HepG2 (cell line): ENCODE results near the gene SPATA13. TPM values are rescaled to one million over a fixed set of nuclear protein-coding genes. Genes with fewer than 3 reads are reported as not detected.

Source experiments
- ARID2 ChIP-seq: sonication (generic); formaldehyde crosslinking; IDR thresholded peaks from 2 replicates; pipeline ENCODE4 v1.8.1; 2022; ENCODE audit warnings: mild to moderate bottlenecking, missing genetic modification reagents, borderline replicate concordance
- CREB3 ChIP-seq: sonication (generic); formaldehyde crosslinking; IDR thresholded peaks from 2 replicates; pipeline ENCODE4 v1.5.0; 2020; ENCODE audit warnings: missing genetic modification reagents
- ETV5 ChIP-seq: IDR thresholded peaks from 2 replicates; pipeline ENCODE4 v1.6.1; 2018; ENCODE audit warnings: missing biosample characterization, missing genetic modification reagents, inconsistent platforms, borderline replicate concordance
- FOXA3 ChIP-seq: IDR thresholded peaks from 2 replicates; pipeline ENCODE4 v1.6.1; 2016; ENCODE audit warnings: missing genetic modification reagents, missing compliant biosample characterization
- GABPA ChIP-seq, 2 experiments: IDR thresholded peaks; 2 replicates each; pipeline ENCODE4 v1.6.1; 2011 to 2016; ENCODE audit warnings: low read depth in 2 of 2, low read length in 1 of 2, missing biosample characterization in 1 of 2, missing genetic modification characterization in 1 of 2
- GABPB1 ChIP-seq: IDR thresholded peaks from 2 replicates; pipeline ENCODE4 v1.6.1; 2016; ENCODE audit warnings: mild to moderate bottlenecking, missing genetic modification reagents, moderate library complexity, missing compliant biosample characterization
- JUN ChIP-seq: sonication (generic); formaldehyde crosslinking; IDR thresholded peaks from 2 replicates; pipeline ENCODE4 v1.4.0; 2020; ENCODE audit warnings: mild to moderate bottlenecking, missing genetic modification reagents
- KLF16 ChIP-seq, 2 experiments: sonication (generic) in 1 of 2; formaldehyde crosslinking in 1 of 2; IDR thresholded peaks; 2 replicates each; pipeline versions ENCODE4 v1.6.1 to v1.8.0; 2016 to 2023; ENCODE audit warnings: missing genetic modification reagents in 2 of 2, missing compliant biosample characterization in 1 of 2
- NFYC ChIP-seq: IDR thresholded peaks from 2 replicates; pipeline ENCODE4 v1.6.1; 2016; ENCODE audit warnings: missing genetic modification reagents, missing compliant biosample characterization
- NR0B2 ChIP-seq: sonication (generic); formaldehyde crosslinking; IDR thresholded peaks from 2 replicates; pipeline ENCODE4 v1.4.0; 2020; ENCODE audit warnings: mild to moderate bottlenecking, missing genetic modification reagents
- POLR2AphosphoS5 ChIP-seq: IDR thresholded peaks from 2 replicates; pipeline ENCODE4 v1.6.1; 2012; ENCODE audit warnings: low read depth, low read length
- SIN3A ChIP-seq: IDR thresholded peaks from 2 replicates; pipeline ENCODE4 v1.6.1; 2011; ENCODE audit warnings: low read depth, mild to moderate bottlenecking, control low read depth, low read length, borderline replicate concordance
- TEAD3 ChIP-seq: optimal IDR thresholded peaks from 2 replicates; pipeline ENCODE3; 2016; ENCODE audit warnings: borderline replicate concordance
- TEF ChIP-seq: sonication (generic); formaldehyde crosslinking; IDR thresholded peaks from 2 replicates; pipeline ENCODE4 v1.5.0; 2020; ENCODE audit warnings: missing genetic modification reagents
- TGIF2 ChIP-seq: IDR thresholded peaks from 2 replicates; pipeline ENCODE4 v1.6.1; 2016; ENCODE audit warnings: control low read depth, missing compliant biosample characterization
- TIGD3 ChIP-seq: sonication (generic); formaldehyde crosslinking; IDR thresholded peaks from 2 replicates; pipeline ENCODE4 v1.5.1; 2020; ENCODE audit warnings: mild to moderate bottlenecking, missing genetic modification reagents, borderline replicate concordance
- ZBTB49 ChIP-seq: sonication (generic); formaldehyde crosslinking; IDR thresholded peaks from 2 replicates; pipeline ENCODE4 v1.4.0; 2020; ENCODE audit warnings: missing genetic modification reagents, borderline replicate concordance
- ZBTB7B ChIP-seq: sonication (generic); formaldehyde crosslinking; IDR thresholded peaks from 2 replicates; pipeline ENCODE4 v1.4.0; 2020; ENCODE audit warnings: missing genetic modification reagents
- ZMAT5 ChIP-seq: sonication (generic); formaldehyde crosslinking; IDR thresholded peaks from 2 replicates; pipeline ENCODE4 v1.5.0; 2020; ENCODE audit warnings: mild to moderate bottlenecking, low read depth, missing genetic modification reagents, borderline replicate concordance
- ZNF251 ChIP-seq: sonication (generic); formaldehyde crosslinking; IDR thresholded peaks from 2 replicates; pipeline ENCODE4 v1.9.0; 2021; ENCODE audit warnings: mild to moderate bottlenecking, missing genetic modification reagents
- ZNF362 ChIP-seq: sonication (generic); formaldehyde crosslinking; IDR thresholded peaks from 2 replicates; pipeline ENCODE4 v1.4.0; 2020; ENCODE audit warnings: missing genetic modification reagents, mild to moderate bottlenecking, borderline replicate concordance
- ZNF441 ChIP-seq: sonication (generic); formaldehyde crosslinking; IDR thresholded peaks from 2 replicates; pipeline ENCODE4 v1.7.0; 2021; ENCODE audit warnings: missing genetic modification reagents, borderline replicate concordance
- polyA plus RNA-seq, 8 experiments: library from polyadenylated mRNA; depleted of rRNA in 3 of 8; stranded (reverse) in 7 of 8; unstranded in 1 of 8; fragments of >200 nt; fragmentation: Illumina TruSeq in 4 of 8; extraction: Trizol in 4 of 8; gene quantifications; 2 replicates each; pipeline versions ENCODE4 v1.2.1 to v1.2.3, GENCODE V29; 2011 to 2016; ENCODE audit warnings: low read depth in 4 of 8, missing spikeins in 1 of 8, mixed read lengths in 1 of 8; ENCODE audit not compliant: insufficient read depth in 1 of 8
- total RNA-seq, 5 experiments: library from RNA; depleted of rRNA; stranded (reverse); fragments of >200 nt; fragmentation: Illumina TruSeq; extraction: Trizol; gene quantifications; 2 replicates each; pipeline ENCODE4 v1.2.3, GENCODE V29; 2016; ENCODE audit warnings: low read depth in 1 of 5

SPATA13 gene
- total and polyA plus RNA-seq, 2 of the 13 experiments (the other 11 are each of a cell fraction or from before 2014, with no cell fraction given) = 11.3 to 14.2 TPM

- no peak for TF ChIP-seq ZBTB49 (CRISPR knock-in tag)
- no peak for TF ChIP-seq ZNF362 (CRISPR knock-in tag)
- TF ChIP-seq POLR2AphosphoS5 = peak; percentile 34; the same call in 1 of the 2 replicates
- 0 out of 2 replicates have a peak, but pooled peaks have one; percentile 54 for TF ChIP-seq ZNF441 (CRISPR knock-in tag)
- no peak for TF ChIP-seq TIGD3
- TF ChIP-seq JUN (CRISPR knock-in tag) = no peak
- peak; percentile 44; the same call in 1 of the 2 replicates for TF ChIP-seq SIN3A
- no peak for TF ChIP-seq ZMAT5 (CRISPR knock-in tag)
- TF ChIP-seq ARID2 = no peak
- peak; percentile 83 for TF ChIP-seq ETV5 (CRISPR knock-in tag)
- no peak for TF ChIP-seq NR0B2 (CRISPR knock-in tag)
- peak; percentile 15; the same call in 1 of the 2 replicates for TF ChIP-seq GABPA (IDR thresholded peaks at IDR 0.05; ENCODE audit: low read depth, low read length)
- TF ChIP-seq GABPA (CRISPR knock-in tag; IDR thresholded peaks at IDR 0.05; ENCODE audit: low read depth) = peak; percentile 78
- no peak for TF ChIP-seq TEAD3
- no peak for TF ChIP-seq TEF (CRISPR knock-in tag)
- TF ChIP-seq TGIF2 (CRISPR knock-in tag) = peak; percentile 52; the same call in 1 of the 2 replicates
- TF ChIP-seq KLF16 (CRISPR knock-in tag; IDR thresholded peaks at IDR 0.05) = peak in 1 of 2 experiments; percentile 41; a peak in 1 of 4 replicates
- no peak for TF ChIP-seq CREB3 (CRISPR knock-in tag)
- TF ChIP-seq FOXA3 (CRISPR knock-in tag) = peak; percentile 62
- TF ChIP-seq GABPB1 = peak; percentile 69
- no peak for TF ChIP-seq ZBTB7B
- TF ChIP-seq NFYC = no peak
- TF ChIP-seq ZNF251 (CRISPR knock-in tag) = no peak
Observed at GRCh38 chr13:24183741-24184182, 23.2 kb downstream of the SPATA13 start (continued).
